Retina (tissue), 1 donor: ENCODE data around the gene TNS4.

Experiments
- DNase-seq: peaks from one replicate; pipeline ENCODE4 v3.0.0-alpha.2; 2016

TNS4 gene

GRCh38 chr17:40453881-40454612 lies 47.4 kb downstream of the TNS4 start:
- DNase-seq, result no peak

GRCh38 chr17:40452921-40453378 lies 48.5 kb downstream of the TNS4 start:
- DNase-seq, result no peak

GRCh38 chr17:40452216-40452787 lies 49.1 kb downstream of the TNS4 start:
- no peak for DNase-seq

GRCh38 chr17:40451420-40451819 lies 50.0 kb downstream of the TNS4 start:
- DNase-seq, result no peak

- no peak for DNase-seq
These were observed 51.2 kb downstream of the TNS4 start for GRCh38 chr17:40450175-40450574.

GRCh38 chr17:40448639-40449261 lies 52.7 kb downstream of the TNS4 start:
- no peak for DNase-seq

- DNase-seq, result no peak
These were observed 53.2 kb downstream of the TNS4 start for GRCh38 chr17:40448213-40448638.

GRCh38 chr17:40447806-40448205 lies 53.6 kb downstream of the TNS4 start:
- DNase-seq, result no peak

- DNase-seq, result no peak
These were observed 54.2 kb downstream of the TNS4 start for GRCh38 chr17:40447148-40447644.

GRCh38 chr17:40445751-40446468 lies 55.5 kb downstream of the TNS4 start:
- no peak for DNase-seq

GRCh38 chr17:40443988-40444899 lies 57.2 kb downstream of the TNS4 start:
- DNase-seq, result peak; percentile 47

GRCh38 chr17:40443196-40443987 lies 58.0 kb downstream of the TNS4 start, which contains the start of gene IGFBP4:
TSS of gene IGFBP4 (plus strand) at chr17:40443450. CDS start at chr17:40443736, 286 bp downstream.
- peak; percentile 85 for DNase-seq

GRCh38 chr17:40442392-40443195 lies 58.8 kb downstream of the TNS4 start:
- DNase-seq, result peak; percentile 84

- no peak for DNase-seq
These were observed 61.3 kb downstream of the TNS4 start for GRCh38 chr17:40440166-40440565.

- no peak for DNase-seq
These were observed 64.2 kb downstream of the TNS4 start for GRCh38 chr17:40437095-40437732.

- DNase-seq, result no peak
These were observed 64.8 kb downstream of the TNS4 start for GRCh38 chr17:40436636-40437035.

GRCh38 chr17:40433551-40434415 lies 67.6 kb downstream of the TNS4 start:
- no peak for DNase-seq

GRCh38 chr17:40432864-40433528 lies 68.4 kb downstream of the TNS4 start:
- no peak for DNase-seq
